SH-SY5Y (cell line): ENCODE results near the gene SNTG2.

Experiments used
- GATA2 ChIP-seq: IDR thresholded peaks from 2 replicates; pipeline ENCODE4 v1.6.1; 2011; ENCODE audit warnings: mild to moderate bottlenecking, low read depth, low read length
- GATA3 ChIP-seq: IDR thresholded peaks from 2 replicates; pipeline ENCODE4 v1.6.1; 2011; ENCODE audit warnings: low read depth, mild to moderate bottlenecking, low read length, moderate library complexity

SNTG2 gene

DNA sequence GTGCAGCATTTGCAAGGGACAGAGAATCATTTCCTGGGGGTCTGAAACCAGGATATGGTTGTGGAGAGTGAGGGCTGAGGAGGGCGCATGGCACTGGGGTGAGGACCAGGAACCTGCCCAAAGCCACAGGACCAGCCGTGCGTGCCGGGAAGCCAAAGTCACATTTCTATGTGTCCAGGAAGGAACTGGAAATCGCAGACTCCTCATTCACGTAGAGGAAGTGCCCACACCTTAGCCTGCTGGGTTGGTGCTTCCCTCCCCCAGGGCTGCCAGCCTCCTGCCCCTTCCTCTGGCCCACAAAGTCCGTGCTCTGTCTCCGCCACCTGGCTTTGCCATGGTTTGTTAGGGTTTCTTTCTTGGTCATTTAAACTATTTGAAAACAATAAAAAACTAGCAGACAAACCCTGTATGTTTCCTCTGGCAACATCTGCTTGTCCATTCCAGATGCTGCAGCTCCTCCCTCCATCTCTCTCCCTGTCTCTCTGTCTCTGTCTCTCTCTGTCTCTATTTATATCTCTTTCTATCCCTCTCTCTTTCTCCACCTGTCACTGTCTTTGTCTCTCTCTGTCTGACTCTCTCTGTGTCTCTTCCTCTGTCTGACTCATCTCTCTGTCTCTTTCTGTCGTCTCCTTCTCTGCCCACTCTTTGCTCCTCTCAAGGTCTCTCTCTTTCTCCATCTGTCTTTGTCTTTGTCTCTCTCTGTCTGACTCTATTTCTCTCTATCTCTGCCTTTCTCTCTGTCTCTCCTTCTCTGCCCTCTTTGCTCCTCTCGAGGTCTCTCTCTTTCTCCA, 299.4 kb downstream of the SNTG2 start:
- no peak for TF ChIP-seq GATA2
- TF ChIP-seq GATA3: no peak

DNA sequence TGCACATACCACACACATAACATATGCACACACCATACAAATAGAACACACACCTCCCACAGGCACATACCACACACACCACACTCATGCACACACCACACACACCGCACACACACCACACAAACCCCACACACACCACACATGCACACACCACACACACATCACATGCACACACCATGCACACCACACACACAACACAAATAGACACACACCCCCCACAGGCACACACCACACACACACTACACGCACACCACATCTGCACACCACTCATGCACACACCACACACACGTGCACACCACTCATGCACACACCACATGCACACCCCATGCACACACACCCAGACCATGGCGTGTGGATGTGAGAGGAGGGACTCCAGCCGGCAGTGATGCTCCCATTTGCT, 300.9 kb downstream of the SNTG2 start:
- no peak for TF ChIP-seq GATA3
- TF ChIP-seq GATA2: no peak

DNA sequence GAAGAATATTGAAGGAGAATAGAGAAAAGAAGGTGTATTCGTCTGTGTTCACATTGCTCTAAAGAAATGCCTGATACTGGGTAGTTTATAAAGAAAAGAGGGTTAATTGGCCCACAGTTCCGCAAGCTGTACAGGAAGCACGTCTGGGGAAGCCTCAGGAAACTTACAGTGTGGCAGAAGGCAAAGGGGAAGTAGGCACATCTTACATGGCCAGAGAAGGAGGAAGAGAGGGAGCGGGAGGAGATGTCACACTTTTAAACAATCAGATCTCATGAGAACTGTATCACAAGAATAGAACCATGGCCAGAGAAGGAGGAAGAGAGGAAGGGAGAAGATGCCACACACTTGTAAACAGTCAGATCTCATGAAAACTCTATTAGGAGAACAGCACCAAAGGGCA, 303.0 kb downstream of the SNTG2 start:
- no peak for TF ChIP-seq GATA3

DNA sequence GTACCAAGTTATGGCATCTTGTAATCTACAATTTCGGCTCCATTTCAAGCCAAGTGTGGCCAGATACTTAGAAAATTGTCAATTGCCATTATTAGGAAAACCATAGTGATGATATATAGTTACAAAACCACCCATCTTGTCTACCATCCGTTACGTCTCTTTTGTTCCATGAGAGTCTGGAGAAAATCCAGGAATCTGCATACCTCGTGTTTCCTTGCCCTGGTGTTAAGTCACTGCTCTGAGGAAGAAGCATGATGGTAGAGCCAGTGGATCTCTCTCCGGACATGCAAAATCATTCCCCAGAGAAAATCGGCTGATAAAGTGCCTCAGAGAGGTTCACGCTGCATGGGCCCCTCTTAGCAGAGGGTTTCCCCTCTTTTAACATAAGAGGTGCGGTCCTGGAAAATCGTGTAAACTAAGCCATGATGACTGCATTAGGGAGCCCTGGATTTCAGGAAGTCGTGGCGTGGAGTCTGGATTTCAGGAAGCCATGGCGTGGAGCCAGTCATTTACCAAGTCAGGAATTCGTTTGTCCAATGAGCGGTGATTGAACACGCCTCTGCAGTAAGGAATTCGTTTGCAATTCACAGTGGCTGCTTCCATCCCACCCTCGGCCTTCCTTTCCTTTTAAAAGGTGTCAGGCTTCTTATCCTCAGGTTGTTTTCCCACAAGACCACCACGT, 304.2 kb downstream of the SNTG2 start:
- TF ChIP-seq GATA2: no peak

DNA sequence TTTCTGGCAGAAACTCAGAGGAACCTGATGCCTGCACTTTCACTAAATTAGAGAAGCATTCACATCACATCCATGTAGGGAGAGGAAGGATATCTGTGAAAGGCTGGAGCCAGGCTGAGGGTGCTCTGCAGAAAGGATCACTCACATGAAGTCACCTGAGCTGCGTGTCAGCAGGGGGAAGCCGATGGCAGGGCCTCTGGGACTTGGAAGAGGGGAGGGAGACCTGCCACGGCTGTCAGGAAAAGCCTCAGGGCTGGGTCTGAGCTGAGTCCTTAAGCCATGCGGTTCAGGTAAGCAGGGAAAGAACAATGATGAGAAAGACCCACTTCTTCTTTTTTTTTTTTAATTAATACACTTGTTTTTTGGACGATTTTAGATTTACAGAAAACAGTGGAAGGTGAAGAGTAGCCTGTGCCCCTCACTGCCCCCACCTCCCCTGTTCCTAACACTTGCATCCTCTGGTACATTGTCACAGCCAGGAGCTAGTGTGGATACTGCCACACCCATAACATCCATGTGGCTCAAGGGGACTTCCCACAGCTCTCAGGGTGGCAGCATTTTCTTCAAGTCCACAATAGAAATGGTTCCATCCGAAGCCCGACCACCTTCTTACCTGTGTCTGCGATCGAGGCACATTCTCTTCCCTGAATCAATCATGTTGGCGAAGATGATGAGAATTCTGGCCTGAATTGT, 306.1 kb downstream of the SNTG2 start:
- no peak for TF ChIP-seq GATA3
- no peak for TF ChIP-seq GATA2

DNA sequence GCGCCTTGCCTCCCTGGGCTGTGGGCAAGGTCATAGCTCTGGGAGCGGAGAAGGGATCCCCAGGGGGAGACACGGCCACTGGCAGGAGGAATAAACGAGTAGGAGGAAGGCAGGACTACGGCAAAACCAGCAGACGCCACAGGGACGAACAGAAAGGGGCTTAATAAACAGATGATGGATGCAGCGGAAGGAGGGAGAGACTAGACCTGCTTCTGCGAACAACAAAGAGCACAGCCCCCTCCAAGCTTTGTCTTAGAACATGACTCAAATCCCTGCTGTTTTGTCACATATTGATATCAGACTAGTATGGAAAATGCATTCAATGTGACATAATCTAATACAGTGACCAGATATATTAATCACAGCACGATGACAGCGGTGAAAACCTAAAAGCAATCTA, 306.7 kb downstream of the SNTG2 start:
- no peak for TF ChIP-seq GATA2
- TF ChIP-seq GATA3: no peak

DNA sequence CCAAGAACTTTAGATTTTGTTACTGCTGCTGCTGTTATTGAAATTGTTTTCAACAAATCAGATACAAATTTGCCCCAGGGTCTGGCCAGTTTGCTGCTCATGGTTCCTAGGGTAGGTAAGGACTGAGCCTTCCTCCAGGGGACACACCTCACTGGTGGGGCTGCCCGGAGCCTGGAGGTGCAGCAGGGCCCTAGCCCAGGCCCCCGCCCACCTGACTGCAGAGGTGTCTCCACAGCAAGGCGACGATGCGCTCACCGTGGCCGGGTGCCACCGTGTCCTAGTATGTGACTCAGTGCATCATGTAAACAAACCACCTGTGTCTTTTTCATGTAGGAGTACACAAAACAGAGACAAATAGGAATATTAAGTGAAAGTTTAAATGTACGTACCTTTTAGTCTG, 309.1 kb downstream of the SNTG2 start:
- no peak for TF ChIP-seq GATA2
- no peak for TF ChIP-seq GATA3

DNA sequence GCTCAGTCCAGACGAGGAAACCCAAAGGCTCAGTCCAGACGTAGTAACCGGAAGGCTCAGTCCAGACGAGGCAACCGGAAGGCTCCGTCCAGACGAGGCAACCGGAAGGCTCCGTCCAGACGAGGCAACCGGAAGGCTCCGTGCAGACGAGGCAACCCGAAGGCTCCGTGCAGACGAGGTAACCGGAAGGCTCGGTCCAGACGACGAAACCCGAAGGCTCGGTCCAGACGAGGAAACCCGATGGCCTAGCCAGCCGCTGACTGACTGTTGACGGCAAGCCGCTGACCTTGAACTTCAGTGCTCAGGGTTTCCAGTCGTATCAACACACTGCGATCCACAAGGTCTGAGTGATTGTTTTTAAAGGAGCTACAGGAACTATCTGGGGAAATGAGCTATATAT, 312.0 kb downstream of the SNTG2 start:
- no peak for TF ChIP-seq GATA2
- no peak for TF ChIP-seq GATA3

DNA sequence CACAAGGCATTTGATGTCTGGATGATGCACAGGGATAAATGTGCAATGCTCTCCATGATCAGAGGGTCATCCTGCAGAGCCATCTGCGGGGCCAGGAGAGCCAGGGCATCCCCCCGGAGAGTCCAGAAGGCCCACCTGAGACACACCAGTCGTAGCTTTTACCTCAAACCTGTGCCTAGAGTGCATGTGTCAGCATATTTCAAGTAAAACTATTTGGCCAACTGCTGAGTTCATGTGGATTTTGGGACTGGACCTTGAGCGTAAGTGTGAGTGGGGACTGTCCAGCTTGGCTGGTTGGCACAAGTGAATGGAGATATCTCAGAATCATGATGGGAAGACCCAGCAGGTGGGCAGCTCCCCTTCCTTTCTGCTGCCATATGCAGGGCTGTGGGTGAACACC, 314.8 kb downstream of the SNTG2 start:
- TF ChIP-seq GATA3: no peak
- TF ChIP-seq GATA2: no peak

DNA sequence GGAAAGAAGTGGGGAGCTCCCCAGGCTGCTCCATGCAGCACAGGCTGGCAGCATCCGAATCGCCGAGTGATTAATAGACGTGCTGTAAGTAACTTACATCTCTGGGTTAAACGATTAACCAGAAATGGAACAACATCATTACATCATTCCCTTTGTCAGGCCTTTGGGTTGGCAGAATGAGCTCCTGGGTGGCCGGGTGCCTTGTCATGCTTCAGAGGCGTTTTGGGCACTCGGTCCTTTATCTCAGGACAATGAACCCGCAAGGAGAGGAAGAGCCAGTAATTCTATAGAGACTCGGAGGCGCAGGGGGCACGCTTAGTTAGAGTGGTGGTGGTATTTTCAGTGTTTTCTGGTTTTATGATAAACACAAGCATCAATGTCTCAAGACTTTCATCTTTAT, 315.7 kb downstream of the SNTG2 start:
- no peak for TF ChIP-seq GATA3
- no peak for TF ChIP-seq GATA2

DNA sequence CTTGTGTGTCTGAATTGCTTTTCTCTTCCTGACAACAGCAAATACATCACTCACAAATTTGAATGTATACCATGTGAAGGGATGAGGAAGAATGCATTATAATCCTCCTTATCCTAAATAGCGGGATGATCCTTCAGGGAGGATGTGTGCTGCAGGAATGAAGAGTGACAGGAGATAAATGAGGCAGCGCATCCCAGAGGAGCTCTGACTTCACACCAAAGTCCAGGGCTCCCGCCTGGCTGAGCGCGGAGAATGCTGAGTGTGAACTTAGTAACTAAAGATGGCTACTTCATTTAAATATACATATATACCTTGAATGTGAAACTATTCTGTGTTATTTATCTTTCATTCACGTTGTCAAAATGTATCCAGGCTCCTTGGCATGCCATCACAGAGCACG, 317.4 kb downstream of the SNTG2 start:
- TF ChIP-seq GATA2: no peak
- no peak for TF ChIP-seq GATA3

DNA sequence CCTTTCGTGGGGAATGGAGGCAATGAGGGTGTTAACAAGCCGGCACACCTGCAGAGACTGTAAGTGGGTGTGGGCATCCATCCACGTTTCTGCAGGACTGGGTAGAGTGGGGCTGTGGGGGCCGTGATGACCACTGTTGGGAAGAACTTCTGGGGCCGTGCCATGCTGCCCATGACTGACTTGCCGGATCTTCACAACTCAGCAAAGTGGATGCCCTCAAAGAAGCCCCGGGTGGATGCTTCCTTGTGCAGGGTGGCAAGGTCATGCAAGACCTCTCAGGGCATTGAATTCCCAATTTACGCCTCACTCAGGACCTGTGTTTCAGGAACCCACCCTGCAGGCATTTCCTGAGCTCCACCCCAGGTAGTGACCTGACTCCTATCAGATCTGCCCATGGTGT, 319.2 kb downstream of the SNTG2 start:
- TF ChIP-seq GATA3 (no peak), GATA2 (no peak)

DNA sequence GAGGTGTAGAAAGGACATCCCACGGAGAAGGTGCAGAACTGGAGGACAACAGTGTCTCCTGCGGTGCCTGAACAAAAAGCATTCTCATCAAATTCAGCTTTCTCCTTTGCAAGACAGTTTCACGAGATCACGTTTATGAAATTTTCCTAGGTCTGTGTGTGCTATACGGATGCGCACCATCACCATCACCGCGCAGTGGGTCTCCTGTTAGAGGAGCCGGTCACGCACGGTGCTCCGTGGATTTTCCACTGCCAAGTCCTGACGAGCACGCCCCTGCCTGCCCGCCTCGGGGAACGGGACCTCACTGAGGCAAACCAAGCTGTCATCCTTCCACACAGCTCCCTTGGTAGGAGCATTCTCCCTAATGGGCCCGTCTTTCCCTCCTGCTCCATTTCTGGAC, 322.2 kb downstream of the SNTG2 start:
- TF ChIP-seq GATA3: no peak
- no peak for TF ChIP-seq GATA2

DNA sequence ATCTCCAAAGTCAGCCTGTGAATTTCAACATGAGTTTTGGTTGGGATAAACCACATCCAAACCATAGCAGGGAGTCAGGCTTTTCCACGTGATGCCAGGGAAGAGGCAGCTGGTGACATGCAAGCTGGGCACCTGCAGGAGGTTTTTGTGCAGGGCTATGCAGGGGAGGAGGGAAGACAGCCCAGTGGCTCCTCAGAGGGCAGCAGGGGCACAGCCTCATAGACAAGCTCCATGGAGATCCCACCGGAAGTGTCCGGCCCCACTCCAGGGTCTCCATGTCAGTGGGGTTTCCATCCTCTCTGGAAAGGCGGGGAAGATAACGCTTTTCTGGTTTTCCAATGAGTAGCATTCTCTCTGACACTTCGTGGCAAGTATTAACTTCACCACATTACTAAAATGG, 327.0 kb downstream of the SNTG2 start:
- TF ChIP-seq GATA2 (no peak), GATA3 (no peak)

DNA sequence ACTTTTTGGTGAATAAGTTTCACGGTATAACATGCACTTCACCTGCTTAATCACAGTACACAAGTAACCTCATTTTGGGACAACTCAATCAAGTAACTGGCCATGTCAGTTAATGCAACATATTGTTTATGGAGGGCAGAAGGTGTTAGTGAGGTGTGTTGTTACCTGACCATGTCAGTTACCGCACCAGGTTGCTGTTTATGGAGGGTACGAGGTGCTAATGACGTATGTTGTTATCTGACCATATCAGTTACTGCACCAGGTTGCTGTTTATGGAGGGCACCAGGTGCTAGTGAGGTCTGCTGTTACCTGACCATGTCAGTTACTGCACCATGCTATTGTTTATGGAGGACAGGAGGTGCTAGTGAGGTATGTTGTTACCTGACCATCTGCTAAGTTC, 327.5 kb downstream of the SNTG2 start:
- TF ChIP-seq GATA3: no peak
- no peak for TF ChIP-seq GATA2
